ENCODE measurements around the gene MAD1L1.

Gene MAD1L1

DNA sequence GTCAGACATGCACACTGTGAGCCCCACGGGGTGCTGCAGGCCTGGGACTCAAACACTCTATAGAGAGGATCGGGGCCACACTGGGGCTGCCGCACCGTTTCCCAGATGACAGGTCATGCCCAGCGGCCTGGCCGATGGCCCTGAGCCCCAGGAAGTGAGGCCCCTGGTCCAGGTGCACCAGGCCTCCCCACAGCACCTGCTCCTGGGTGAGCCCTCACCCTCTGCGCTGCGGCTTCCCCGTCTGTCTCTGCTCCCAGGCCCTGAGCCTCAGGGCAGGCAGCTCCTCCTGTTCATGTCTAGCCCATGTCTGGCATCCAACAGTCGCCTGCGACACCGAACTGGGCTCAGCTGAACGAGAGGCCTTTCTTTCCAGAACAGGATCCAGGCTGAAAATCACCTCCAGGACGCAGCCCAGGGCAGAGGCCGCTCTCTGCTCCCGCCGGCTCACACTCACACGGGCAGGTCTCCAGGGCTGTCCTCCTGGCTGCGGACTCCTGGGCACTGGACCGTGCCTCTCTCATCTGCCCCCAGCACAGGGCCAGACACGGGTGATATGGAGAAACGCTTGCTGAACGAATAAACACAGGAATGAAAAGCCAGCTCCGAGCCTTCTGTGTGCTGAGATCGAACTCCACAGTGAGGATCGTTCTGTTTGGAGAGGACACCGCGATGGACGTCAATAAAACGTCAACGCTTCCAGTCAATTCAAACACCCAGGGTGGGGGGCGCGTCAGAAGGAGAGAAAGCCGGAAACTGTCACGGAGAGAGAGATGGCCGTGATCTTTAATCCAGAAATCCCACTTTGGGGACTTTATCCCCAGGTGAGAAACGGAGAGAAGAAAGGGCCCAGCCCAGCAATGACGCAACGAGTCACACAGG is 360.3 kb downstream of the MAD1L1 start:
- no peak for DNase-seq (ENCODE audit: low spot score)
- ChIA-PET CTCF (no interaction called here), POLR2A (ENCODE audit: low non-redundant PET) (no interaction called here)
- H3K27ac ChIP-seq, result peak overlapping the region; percentile 4; the same call in 1 of the 2 replicates
- TF ChIP-seq CTCF (conservative IDR thresholded peaks at IDR 0.05; ENCODE audit: low read depth), result no peak

DNA sequence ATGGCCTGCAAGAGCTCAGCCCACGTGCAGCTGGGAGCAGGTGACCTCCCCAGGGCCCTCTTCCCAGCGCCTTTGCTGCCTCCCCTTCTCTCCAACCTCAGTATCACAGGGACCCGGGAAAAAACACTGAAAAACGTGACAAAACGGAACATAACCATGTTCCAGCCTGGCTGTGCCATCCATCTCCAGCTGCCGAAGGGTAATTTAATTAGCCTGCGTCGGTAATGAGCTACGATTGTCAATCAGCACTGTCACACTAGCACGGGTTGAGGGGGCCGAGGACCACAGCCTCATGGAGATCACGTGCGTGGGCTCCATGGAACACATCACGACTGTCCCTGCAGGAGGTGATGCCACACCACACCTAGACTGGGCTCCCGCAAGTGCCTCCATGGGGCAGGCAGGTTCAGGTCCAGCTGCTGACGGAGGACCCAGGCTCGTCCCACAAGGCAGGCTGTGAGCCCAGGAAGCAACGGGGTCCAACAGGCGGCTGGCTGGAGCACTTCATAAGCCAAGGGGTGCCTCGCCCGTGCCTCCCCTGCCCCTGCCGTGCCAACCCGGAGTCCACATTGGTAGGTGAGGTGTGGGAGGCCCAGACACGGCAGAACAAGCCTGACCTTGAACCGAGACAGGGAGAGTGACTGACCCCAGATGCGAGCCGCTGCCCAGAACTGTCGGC is 363.2 kb downstream of the MAD1L1 start:
- TF ChIP-seq CTCF (conservative IDR thresholded peaks at IDR 0.05; ENCODE audit: low read depth), result no peak
- CTCF ChIA-PET, result no interaction called here
- H3K27ac ChIP-seq, result no peak overlapping the region
- POLR2A ChIA-PET (ENCODE audit: low non-redundant PET), result no interaction called here
- no peak for DNase-seq (ENCODE audit: low spot score)

DNA sequence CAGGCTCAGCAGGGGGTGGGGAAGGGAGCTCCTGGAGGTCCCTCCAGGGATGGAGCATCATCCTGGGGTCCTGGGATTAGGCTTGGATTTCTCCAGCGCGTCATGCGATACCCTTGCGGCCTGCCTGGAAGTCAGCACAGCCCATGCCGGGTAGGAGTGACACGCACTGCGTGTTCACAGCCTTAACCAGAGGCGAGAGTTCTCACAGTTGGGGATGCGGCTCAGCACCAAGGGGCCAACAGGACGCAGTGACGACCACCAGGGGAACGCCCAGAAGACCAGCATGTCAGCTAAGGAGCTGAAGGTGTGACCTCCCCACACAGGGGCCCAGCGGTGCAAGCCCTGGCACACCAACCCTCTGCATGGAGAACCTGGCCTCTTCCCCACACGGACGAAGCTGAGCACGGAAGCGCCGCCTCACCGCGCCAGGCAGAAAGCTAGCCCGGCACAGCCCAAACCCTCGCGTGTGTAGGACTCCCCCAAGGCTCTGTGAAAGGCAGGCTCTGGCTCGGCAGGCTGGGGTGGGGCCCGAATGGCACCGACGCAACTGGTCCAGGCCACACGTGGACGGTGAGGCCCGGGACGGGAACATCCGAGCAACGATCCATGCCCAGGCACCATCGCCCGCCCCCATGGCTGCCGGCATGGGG is 364.1 kb downstream of the MAD1L1 start:
- no peak for DNase-seq (ENCODE audit: low spot score)
- CTCF ChIA-PET, result no interaction called here
- TF ChIP-seq CTCF (conservative IDR thresholded peaks at IDR 0.05; ENCODE audit: low read depth), result no peak
- no peak overlapping the region for H3K27ac ChIP-seq
- POLR2A ChIA-PET (ENCODE audit: low non-redundant PET), result no interaction called here

DNA sequence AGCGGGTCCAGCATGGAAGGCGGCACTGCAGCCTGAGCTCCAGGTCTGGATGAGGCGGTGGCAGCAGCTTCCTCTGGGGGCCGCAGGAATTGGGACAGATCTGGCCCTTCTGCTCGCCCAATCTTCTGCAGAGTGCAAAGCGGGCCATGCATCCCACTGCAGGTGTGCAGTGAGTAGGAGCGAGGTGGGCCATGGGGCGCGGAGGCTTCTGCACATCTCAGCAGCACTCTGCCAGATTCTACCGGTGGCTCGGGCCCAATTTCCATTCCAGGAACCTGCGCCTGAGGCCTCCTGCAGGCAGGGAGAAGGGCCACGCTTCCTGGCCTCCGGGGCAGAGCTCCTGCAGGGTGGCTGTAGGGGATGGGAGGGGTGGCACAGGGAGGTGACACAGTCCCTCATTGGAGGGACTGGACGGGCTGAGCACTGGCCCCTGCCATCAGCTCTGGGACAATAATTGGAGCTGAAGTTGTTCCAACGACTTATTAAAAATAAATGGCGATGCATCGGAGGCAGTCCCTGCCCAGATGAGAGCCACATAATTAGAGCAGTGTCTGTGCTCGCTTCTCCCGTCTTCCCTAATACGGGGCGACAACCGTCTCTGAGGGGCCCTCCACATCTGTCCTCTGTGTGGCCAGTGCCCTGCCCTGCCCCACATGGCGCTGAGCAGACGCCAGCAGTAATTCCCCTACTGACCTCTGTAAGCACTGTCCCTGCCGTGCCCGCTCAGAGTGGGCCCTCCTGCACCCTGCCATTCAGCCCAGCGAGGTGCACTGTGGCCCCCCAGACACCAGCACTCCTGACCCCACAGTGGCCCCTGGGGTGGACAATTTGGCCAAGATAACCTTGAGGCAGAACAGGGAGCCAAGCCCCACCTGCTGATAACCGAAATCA is 365.1 kb downstream of the MAD1L1 start:
- H3K27ac ChIP-seq, result no peak overlapping the region
- POLR2A ChIA-PET (ENCODE audit: low non-redundant PET), result interaction anchor here (0.6 kb wide), 1 partner anchor 170 kb away, joined by 3 read pairs; no protein-coding TSS in a partner anchor
- CTCF ChIA-PET, result interaction anchor here (0.6 kb wide), 2 partner anchors 12 to 227 kb away, joined by 4 to 8 read pairs; no protein-coding TSS in a partner anchor
- no peak for TF ChIP-seq CTCF (conservative IDR thresholded peaks at IDR 0.05; ENCODE audit: low read depth)
- no peak for DNase-seq (ENCODE audit: low spot score)

DNA sequence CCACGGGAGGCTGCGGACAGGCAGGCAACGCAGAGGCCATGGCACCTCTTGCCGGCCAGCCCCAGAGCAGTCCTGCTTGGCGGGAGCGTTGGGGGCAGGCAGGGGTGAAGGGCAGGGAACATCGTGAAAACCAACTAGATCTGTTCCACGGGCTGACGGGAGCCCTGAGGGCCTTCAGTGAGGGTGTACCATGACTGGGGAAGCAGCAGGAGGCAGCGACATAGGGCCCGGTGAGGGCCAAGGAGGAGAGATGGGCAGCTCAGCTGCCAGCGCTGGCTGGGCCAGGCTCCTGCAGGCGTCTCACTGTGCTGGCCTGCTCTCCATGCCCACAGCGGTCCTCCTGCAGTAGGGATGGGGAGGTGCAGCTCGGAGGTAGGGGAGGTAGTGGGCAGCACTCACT is 366.1 kb downstream of the MAD1L1 start:
- ChIA-PET POLR2A (ENCODE audit: low non-redundant PET) (no interaction called here), CTCF (interaction anchor here (0.6 kb wide), 1 partner anchor 13 kb away, joined by 8 read pairs; no protein-coding TSS in a partner anchor)
- no peak for DNase-seq (ENCODE audit: low spot score)
- H3K27ac ChIP-seq, result no peak overlapping the region
- no peak for TF ChIP-seq CTCF (conservative IDR thresholded peaks at IDR 0.05; ENCODE audit: low read depth)

All from RWPE1 (cell line).